Measurements from ENCODE around the gene RASA4.
"Not testable (repeated sequence)": the region's sequence is repeated elsewhere in the genome, so short reads cannot be mapped to it uniquely, and the experiment has no call there.

DNA sequence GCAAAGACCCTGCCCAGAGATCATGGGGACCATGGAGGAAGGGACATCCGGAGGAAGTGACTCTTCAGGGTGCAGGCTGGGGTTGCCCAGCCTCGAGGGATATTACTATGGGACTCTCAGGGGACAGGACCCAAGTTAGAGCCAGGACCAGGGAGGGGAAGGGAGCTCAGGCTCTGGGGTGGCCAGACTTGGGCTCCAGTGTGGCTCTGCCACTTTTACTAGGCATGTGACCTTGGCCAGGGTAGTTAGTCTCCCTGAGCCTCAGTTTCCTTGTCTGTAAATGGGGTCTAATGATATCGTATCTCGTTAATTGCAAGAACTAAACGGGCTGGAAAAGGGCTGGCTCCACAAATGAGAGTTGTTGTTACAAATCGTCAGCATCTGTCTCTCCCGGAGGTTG, 6.1 kb downstream of the RASA4 start:
- TF ChIP-seq POLR2AphosphoS5 (IDR thresholded peaks at IDR 0.05; ENCODE audit: low read depth, low read length); POLR2A (IDR thresholded peaks at IDR 0.05; ENCODE audit: low read depth, low read length); TAF1 (IDR thresholded peaks at IDR 0.05; ENCODE audit: borderline replicate concordance, low read depth, low read length): not testable (repeated sequence)
